OCI-LY1 (cell line): ENCODE results near the gene PID1.

Experiments
- H2AFZ ChIP-seq: fragments of 200-600 bp; sonication (generic), shearing (Covaris generic); 2 replicates; pipeline ENCODE4 v1.6.0; 2014; ENCODE audit warnings: antibody characterized with exemption, mild to moderate bottlenecking, low read length
- H3F3A ChIP-seq: fragments of 200-600 bp; sonication (generic), shearing (Covaris generic); 2 replicates; pipeline ENCODE4 v1.6.0; 2014; ENCODE audit warnings: mild to moderate bottlenecking, antibody characterized with exemption, low read length, moderate library complexity; ENCODE audit not compliant: insufficient read depth
- H3K27ac ChIP-seq: fragments of 200-600 bp; sonication (generic); 2 replicates; pipeline ENCODE4 v1.5.1; 2014; ENCODE audit warnings: low read length, mixed run types, mild to moderate bottlenecking, low read depth; ENCODE audit not compliant: poor library complexity, severe bottlenecking
- H3K27me3 ChIP-seq: fragments of 200-600 bp; sonication (generic); 2 replicates; pipeline ENCODE4 v1.6.0; 2014; ENCODE audit warnings: antibody characterized with exemption, mild to moderate bottlenecking, low read length, moderate library complexity; ENCODE audit not compliant: insufficient read depth
- H3K36me3 ChIP-seq: fragments of 200-600 bp; sonication (generic); 2 replicates; pipeline ENCODE4 v1.6.1; 2014; ENCODE audit warnings: mild to moderate bottlenecking, antibody characterized with exemption, low read length, moderate library complexity, mixed read lengths; ENCODE audit not compliant: insufficient read depth
- H3K4me1 ChIP-seq: fragments of 200-600 bp; sonication (generic); 2 replicates; pipeline ENCODE4 v1.5.1; 2014; ENCODE audit warnings: mild to moderate bottlenecking, low read length, moderate library complexity; ENCODE audit not compliant: insufficient read depth, severe bottlenecking
- H3K4me2 ChIP-seq: fragments of 200-600 bp; sonication (generic), shearing (Covaris generic); 2 replicates; pipeline ENCODE4 v1.6.1; 2014; ENCODE audit warnings: low read length
- H3K4me3 ChIP-seq: fragments of 200-600 bp; sonication (generic); 2 replicates; pipeline ENCODE4 v1.5.1; 2014; ENCODE audit warnings: low read length, low read depth, mild to moderate bottlenecking, mixed read lengths; ENCODE audit not compliant: poor library complexity, severe bottlenecking
- H3K79me2 ChIP-seq: fragments of 200-600 bp; shearing (Covaris generic); 2 replicates; pipeline ENCODE4 v1.6.1; 2016; ENCODE audit warnings: mixed run types, low read length, mixed read lengths; ENCODE audit not compliant: insufficient read depth
- H3K9ac ChIP-seq: fragments of 200-600 bp; sonication (generic), shearing (Covaris generic); 2 replicates; pipeline ENCODE4 v1.6.1; 2014; ENCODE audit warnings: mild to moderate bottlenecking, low read length, mixed read lengths
- H3K9me2 ChIP-seq: fragments of 200-600 bp; sonication (generic), shearing (Covaris generic); 2 replicates; pipeline ENCODE4 v1.6.1; 2014; ENCODE audit warnings: low read depth, mild to moderate bottlenecking, low read length, mixed read lengths
- H3K9me3 ChIP-seq: fragments of 200-600 bp; shearing (Covaris generic); 2 replicates; pipeline ENCODE4 v1.6.1; 2014; ENCODE audit warnings: low read length, mixed read lengths
- H4K20me1 ChIP-seq: fragments of 200-600 bp; sonication (generic), shearing (Covaris generic); 2 replicates; pipeline ENCODE4 v1.6.0; 2016; ENCODE audit warnings: mild to moderate bottlenecking, low read length; ENCODE audit not compliant: insufficient read depth
- EZH2 ChIP-seq: fragments of 200-600 bp; sonication (generic), shearing (Covaris generic); IDR thresholded peaks from 2 replicates; pipeline ENCODE4 v1.8.0; 2017; ENCODE audit warnings: borderline replicate concordance, mixed run types, mild to moderate bottlenecking, antibody characterized with exemption, low read length, moderate library complexity, mixed read lengths
- TF ChIP-seq, protein P1 (sequence below): fragments of 200-600 bp; sonication (generic), shearing (Covaris generic); IDR thresholded peaks from 2 replicates; pipeline ENCODE4 v1.5.1; 2017; ENCODE audit warnings: mild to moderate bottlenecking, antibody characterized with exemption, low read length, moderate library complexity, mixed read lengths

PID1 gene

DNA sequence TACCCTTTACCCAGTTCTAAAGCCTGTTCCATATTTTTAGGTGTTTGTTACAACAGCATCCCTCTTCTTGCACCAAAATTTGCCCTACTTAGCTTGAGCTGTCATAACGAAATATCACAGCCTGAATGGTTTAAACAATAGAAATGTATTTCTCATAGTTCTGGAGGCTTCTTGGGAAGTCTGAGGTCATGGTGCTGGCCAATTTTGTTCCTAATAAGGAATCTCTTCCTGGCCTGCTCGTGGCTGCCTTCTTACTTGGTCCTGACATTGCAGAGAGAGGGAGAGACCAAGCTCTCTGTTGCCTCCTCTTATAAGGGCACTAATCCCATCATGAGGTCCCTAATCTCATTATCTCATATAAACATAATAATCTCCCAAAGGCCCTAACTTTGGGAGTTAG is 267.8 kb downstream of the PID1 start:
- no peak overlapping the region for H3K4me2 ChIP-seq
- H3K9me3 ChIP-seq = no peaks in the 10 kb centered on the region

DNA sequence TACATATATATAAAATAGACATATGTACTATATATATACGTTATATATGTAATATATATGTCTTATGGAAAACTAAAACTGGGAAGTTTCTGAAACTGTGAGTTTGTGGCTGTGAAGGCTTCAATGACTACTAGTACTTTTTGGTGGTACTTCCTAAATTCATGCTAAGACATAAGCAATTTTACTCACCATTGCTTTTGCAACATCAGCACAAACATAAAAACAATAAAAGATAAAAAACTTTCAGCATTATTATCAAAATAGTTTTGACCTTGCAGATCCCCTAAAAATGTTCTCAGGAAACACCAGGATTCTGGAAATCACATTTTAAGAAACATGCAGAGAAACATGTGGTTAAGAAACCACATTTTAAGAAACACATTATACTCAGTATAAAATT is 269.9 kb downstream of the PID1 start:
- Histone ChIP-seq H3F3A (no peaks in the 10 kb centered on the region), H3K36me3 (no peaks in the 10 kb centered on the region), H3K4me2 (no peak overlapping the region), H3K9ac (no peak overlapping the region), H2AFZ (no peak overlapping the region), H3K27ac (no peak overlapping the region), H3K79me2 (no peaks in the 10 kb centered on the region), H3K4me3 (no peak overlapping the region), H3K27me3 (no peaks in the 10 kb centered on the region), H3K9me2 (no peaks in the 10 kb centered on the region), H3K9me3 (no peaks in the 10 kb centered on the region), H4K20me1 (no peaks in the 10 kb centered on the region), H3K4me1 (no peaks in the 10 kb centered on the region)
- TF ChIP-seq, protein P1, sequence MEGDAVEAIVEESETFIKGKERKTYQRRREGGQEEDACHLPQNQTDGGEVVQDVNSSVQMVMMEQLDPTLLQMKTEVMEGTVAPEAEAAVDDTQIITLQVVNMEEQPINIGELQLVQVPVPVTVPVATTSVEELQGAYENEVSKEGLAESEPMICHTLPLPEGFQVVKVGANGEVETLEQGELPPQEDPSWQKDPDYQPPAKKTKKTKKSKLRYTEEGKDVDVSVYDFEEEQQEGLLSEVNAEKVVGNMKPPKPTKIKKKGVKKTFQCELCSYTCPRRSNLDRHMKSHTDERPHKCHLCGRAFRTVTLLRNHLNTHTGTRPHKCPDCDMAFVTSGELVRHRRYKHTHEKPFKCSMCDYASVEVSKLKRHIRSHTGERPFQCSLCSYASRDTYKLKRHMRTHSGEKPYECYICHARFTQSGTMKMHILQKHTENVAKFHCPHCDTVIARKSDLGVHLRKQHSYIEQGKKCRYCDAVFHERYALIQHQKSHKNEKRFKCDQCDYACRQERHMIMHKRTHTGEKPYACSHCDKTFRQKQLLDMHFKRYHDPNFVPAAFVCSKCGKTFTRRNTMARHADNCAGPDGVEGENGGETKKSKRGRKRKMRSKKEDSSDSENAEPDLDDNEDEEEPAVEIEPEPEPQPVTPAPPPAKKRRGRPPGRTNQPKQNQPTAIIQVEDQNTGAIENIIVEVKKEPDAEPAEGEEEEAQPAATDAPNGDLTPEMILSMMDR = no peak
- TF ChIP-seq EZH2 = no peak

More for the DNA sequence above, 267.8 kb downstream of the PID1 start:
- Histone ChIP-seq H3K27ac (no peak overlapping the region), H4K20me1 (no peaks in the 10 kb centered on the region), H3F3A (no peaks in the 10 kb centered on the region), H3K79me2 (no peaks in the 10 kb centered on the region), H3K27me3 (no peaks in the 10 kb centered on the region), H3K9me2 (no peaks in the 10 kb centered on the region), H3K4me1 (no peaks in the 10 kb centered on the region), H3K9ac (no peak overlapping the region), H3K36me3 (no peaks in the 10 kb centered on the region), H3K4me3 (no peak overlapping the region), H2AFZ (no peak overlapping the region)
- TF ChIP-seq, protein P1 = no peak
- no peak for TF ChIP-seq EZH2

DNA sequence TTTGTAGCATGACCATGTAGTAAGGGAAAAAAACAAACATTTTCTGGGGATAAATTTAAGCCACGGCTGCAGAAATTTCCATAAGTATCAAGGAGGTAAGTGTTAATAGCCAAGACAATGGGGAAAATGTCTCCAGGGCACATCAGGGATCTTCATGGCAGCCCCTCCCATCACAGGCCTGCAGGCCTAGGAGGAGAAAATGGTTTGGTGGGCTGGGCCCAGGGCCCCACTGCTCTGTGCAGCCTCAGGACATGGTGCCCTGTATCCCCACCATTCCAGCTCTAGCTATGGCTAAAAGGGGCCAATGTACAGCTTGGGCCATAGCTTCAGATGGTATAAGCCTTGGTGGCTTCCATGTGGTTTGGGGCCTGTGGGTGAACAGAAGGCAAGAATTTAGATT is 271.8 kb downstream of the PID1 start:
- no peak overlapping the region for H3K27ac ChIP-seq
- no peaks in the 10 kb centered on the region for H3K36me3 ChIP-seq
- no peaks in the 10 kb centered on the region for H4K20me1 ChIP-seq
- no peak overlapping the region for H2AFZ ChIP-seq
- H3K9ac ChIP-seq = no peak overlapping the region
- H3K4me2 ChIP-seq = no peak overlapping the region
- H3K27me3 ChIP-seq = no peaks in the 10 kb centered on the region
- no peaks in the 10 kb centered on the region for H3F3A ChIP-seq
- H3K4me3 ChIP-seq = no peak overlapping the region
- no peaks in the 10 kb centered on the region for H3K4me1 ChIP-seq
- no peaks in the 10 kb centered on the region for H3K79me2 ChIP-seq
- H3K9me3 ChIP-seq = no peaks in the 10 kb centered on the region
- H3K9me2 ChIP-seq = no peaks in the 10 kb centered on the region
- TF ChIP-seq, protein P1 = no peak
- TF ChIP-seq EZH2 = no peak
